NCI-H510A treated with DMSO at 0.1 percent for 48 hours (cell line): ENCODE results near the gene NPAS4.
"Not testable (repeated sequence)": the region's sequence is repeated elsewhere in the genome, so short reads cannot be mapped to it uniquely, and the experiment has no call there.

ENCODE experiments used
- DNase-seq: peaks from one replicate; lab custom pipeline; 2025; lab: John Stamatoyannopoulos, UW

NPAS4 gene

GRCh38 chr11:66418168-66418985 is 2.5 kb upstream of the NPAS4 start:
- peak; percentile 57 for DNase-seq

- no peak for DNase-seq
Measured at GRCh38 chr11:66418986-66419308, 1.9 kb upstream of the NPAS4 start.

GRCh38 chr11:66419825-66420224 is 1.0 kb upstream of the NPAS4 start:
- peak; percentile 36 for DNase-seq

- peak; percentile 29 for DNase-seq
Measured at GRCh38 chr11:66421492-66422205, 814 bp downstream of the NPAS4 start.

GRCh38 chr11:66426314-66426713 is 5.5 kb downstream of the NPAS4 start:
- DNase-seq, result no peak

- DNase-seq, result no peak
Measured at GRCh38 chr11:66428933-66429332, 8.1 kb downstream of the NPAS4 start.

- DNase-seq, result peak; percentile 87
Measured at GRCh38 chr11:66429983-66430602, 9.3 kb downstream of the NPAS4 start.

GRCh38 chr11:66431287-66431686 is 10.5 kb downstream of the NPAS4 start:
- not testable (repeated sequence) for DNase-seq

- not testable (repeated sequence) for DNase-seq
Measured at GRCh38 chr11:66431871-66432329, 11.1 kb downstream of the NPAS4 start.

- no peak for DNase-seq
Measured at GRCh38 chr11:66432597-66432996, 11.8 kb downstream of the NPAS4 start.

- no peak for DNase-seq
Measured at GRCh38 chr11:66437979-66438503, 17.2 kb downstream of the NPAS4 start.

- peak; percentile 95 for DNase-seq
Measured at GRCh38 chr11:66438504-66439466, 17.9 kb downstream of the NPAS4 start, which contains the start of gene MRPL11. TSS of gene MRPL11 (minus strand) at chr11:66438848. CDS start at chr11:66438754, 94 bp downstream.

- DNase-seq, result not testable (repeated sequence)
Measured at GRCh38 chr11:66440101-66440939, 19.5 kb downstream of the NPAS4 start.

- DNase-seq, result not testable (repeated sequence)
Measured at GRCh38 chr11:66440940-66441282, 20.1 kb downstream of the NPAS4 start.

GRCh38 chr11:66443602-66444001 is 22.8 kb downstream of the NPAS4 start:
- DNase-seq, result no peak

- no peak for DNase-seq
Measured at GRCh38 chr11:66447012-66447411, 26.2 kb downstream of the NPAS4 start.

GRCh38 chr11:66448523-66448922 is 27.7 kb downstream of the NPAS4 start:
- DNase-seq, result no peak

- DNase-seq, result no peak
Measured at GRCh38 chr11:66450560-66450959, 29.7 kb downstream of the NPAS4 start.

- no peak for DNase-seq
Measured at GRCh38 chr11:66451663-66452062, 30.8 kb downstream of the NPAS4 start.

GRCh38 chr11:66454247-66454646 is 33.4 kb downstream of the NPAS4 start:
- no peak for DNase-seq
